ENCODE data around the gene TMEM134. TPM values are rescaled to one million over a fixed set of nuclear protein-coding genes. Genes with fewer than 3 reads are reported as not detected.
"Not testable (repeated sequence)": the region's sequence is repeated elsewhere in the genome, so short reads cannot be mapped to it uniquely, and the experiment has no call there.

The TMEM134 gene
- total and polyA plus RNA-seq, 7 donors: 57.1 to 121 (median 81.7) TPM

GRCh38 chr11:67468056-67468455, 995 bp downstream of the TMEM134 start:
- Histone ChIP-seq H3K4me1 (peaks cover 20% of the 10 kb centered on the region), H3K27ac (peak overlapping the region; percentile 85), H3K4me3 (peak overlapping the region; percentile 98), H3K9me3 (no peaks in the 10 kb centered on the region), H3K36me3 (ENCODE audit: insufficient read depth in 1 of 2, low read depth in 1 of 2) (peaks cover 0 to 5% of the 10 kb centered on the region in 2 donors), H3K27me3 (ENCODE audit: insufficient read depth in 3 of 3, low read length in 2 of 3) (no peaks in the 10 kb centered on the region)
- no peak for TF ChIP-seq CTCF (IDR thresholded peaks at IDR 0.05)
- ATAC-seq (no peak), DNase-seq (no peak)
- WGBS, 3 donors: 18 to 24% (median 23%) methylated on average over 5 of the region's 5 CpGs
- intact Hi-C loops (cut with DNase I): loop anchor here (5.0 kb wide), 3 partner anchors 39 to 66 kb away; partner anchors contain the start of genes PPP1CA (in 2 of the 2), RPS6KB2 (in 2 of the 2), TBC1D10C (in 2 of the 2) and CDK2AP2 (in 1 of the 2)

- no peak for TF ChIP-seq CTCF (IDR thresholded peaks at IDR 0.05)
- ATAC-seq: no peak
- Histone ChIP-seq H3K27me3 (ENCODE audit: insufficient read depth in 3 of 3, low read length in 2 of 3) (no peaks in the 10 kb centered on the region), H3K27ac (no peak overlapping the region), H3K9me3 (no peaks in the 10 kb centered on the region), H3K36me3 (ENCODE audit: insufficient read depth in 1 of 2, low read depth in 1 of 2) (peaks cover 0 to 5% of the 10 kb centered on the region in 2 donors), H3K4me3 (no peak overlapping the region), H3K4me1 (peaks cover 20% of the 10 kb centered on the region)
- intact Hi-C loops (cut with DNase I): loop anchor here (5.0 kb wide), 3 partner anchors 40 to 65 kb away; partner anchors contain the start of genes PPP1CA (in 2 of the 2), RPS6KB2 (in 2 of the 2), TBC1D10C (in 2 of the 2) and CDK2AP2 (in 1 of the 2)
- WGBS, 3 donors: 74 to 80% (median 77%) methylated on average over 10 to 11 of the region's 11 CpGs
- no peak for DNase-seq
Observed at GRCh38 chr11:67466962-67467771, 1.9 kb downstream of the TMEM134 start.

GRCh38 chr11:67466367-67466766, 2.7 kb downstream of the TMEM134 start:
- TF ChIP-seq CTCF (IDR thresholded peaks at IDR 0.05): no peak
- 81 to 89% (median 85%) methylated on average over 5 of the region's 5 CpGs for WGBS, 3 donors
- H3K27ac ChIP-seq: no peak overlapping the region
- H3K9me3 ChIP-seq: no peaks in the 10 kb centered on the region
- H3K4me3 ChIP-seq: no peak overlapping the region
- H3K36me3 ChIP-seq (ENCODE audit: insufficient read depth in 1 of 2, low read depth in 1 of 2): peaks cover 0 to 5% of the 10 kb centered on the region in 2 donors
- ATAC-seq (no peak), DNase-seq (no peak)
- no peaks in the 10 kb centered on the region for H3K27me3 ChIP-seq (ENCODE audit: insufficient read depth in 3 of 3, low read length in 2 of 3)
- H3K4me1 ChIP-seq: peaks cover 28% of the 10 kb centered on the region
- intact Hi-C loops (cut with DNase I): loop anchor here (5.0 kb wide), 3 partner anchors 39 to 64 kb away; partner anchors contain the start of genes PPP1CA (in 2 of the 2), RPS6KB2 (in 2 of the 2), TBC1D10C (in 2 of the 2) and CDK2AP2 (in 1 of the 2)

GRCh38 chr11:67465530-67465929, 3.5 kb downstream of the TMEM134 start:
- intact Hi-C loops (cut with DNase I): loop anchor here (5.0 kb wide), 3 partner anchors 38 to 63 kb away; partner anchors contain the start of genes PPP1CA (in 2 of the 2), RPS6KB2 (in 2 of the 2), TBC1D10C (in 2 of the 2) and CDK2AP2 (in 1 of the 2)
- not testable (repeated sequence) for H3K36me3 ChIP-seq (ENCODE audit: insufficient read depth in 1 of 2, low read depth in 1 of 2); H3K4me3 ChIP-seq; DNase-seq; H3K27me3 ChIP-seq (ENCODE audit: insufficient read depth in 3 of 3, low read length in 2 of 3); H3K9me3 ChIP-seq; ATAC-seq
- 46 to 68% (median 47%) methylated on average over 2 of the region's 2 CpGs for WGBS, 3 donors
- H3K4me1 ChIP-seq: peaks cover 30% of the 10 kb centered on the region
- H3K27ac ChIP-seq: peak overlapping the region; percentile 73

GRCh38 chr11:67465189-67465510, 3.9 kb downstream of the TMEM134 start:
- ATAC-seq (no peak), DNase-seq (no peak)
- no peaks in the 10 kb centered on the region for H3K27me3 ChIP-seq (ENCODE audit: insufficient read depth in 3 of 3, low read length in 2 of 3)
- peak overlapping the region; percentile 64 for H3K4me3 ChIP-seq
- peak overlapping the region; percentile 73 for H3K27ac ChIP-seq
- peaks cover 0 to 5% of the 10 kb centered on the region in 2 donors for H3K36me3 ChIP-seq (ENCODE audit: insufficient read depth in 1 of 2, low read depth in 1 of 2)
- intact Hi-C loops (cut with DNase I): loop anchor here (5.0 kb wide), 3 partner anchors 38 to 63 kb away; partner anchors contain the start of genes PPP1CA (in 2 of the 2), RPS6KB2 (in 2 of the 2), TBC1D10C (in 2 of the 2) and CDK2AP2 (in 1 of the 2)
- 70 to 86% (median 82%) methylated on average over 3 of the region's 3 CpGs for WGBS, 3 donors
- no peak for TF ChIP-seq CTCF (IDR thresholded peaks at IDR 0.05)
- H3K9me3 ChIP-seq: no peaks in the 10 kb centered on the region
- peaks cover 30% of the 10 kb centered on the region for H3K4me1 ChIP-seq

All from psoas muscle (tissue), 8 donors.